Psoas muscle (tissue), 8 donors: ENCODE data around the gene SSH2. TPM values are rescaled to one million over a fixed set of nuclear protein-coding genes. Genes with fewer than 3 reads are reported as not detected.
A peak's percentile ranks its signal among the peaks of the same experiment; 100 is the strongest.

Experiments
- ATAC-seq, 4 donors: fragments of 200-7000 bp; cut with Tn5 transposase; one replicate each; pipeline ENCODE4 v1.9.1; 2020; ENCODE audit warnings: moderate library complexity in 3 of 4, mild to moderate bottlenecking in 2 of 4
- DNase-seq, 2 donors: peaks; one replicate each; pipeline ENCODE4 v3.0.0-alpha.2; 2020
- H3K27ac ChIP-seq: fragments of 200-600 bp; one replicate; pipeline ENCODE4 v1.8.0; 2022
- H3K27me3 ChIP-seq, 3 donors: fragments of 200-600 bp in 1 of 3; one replicate each; pipeline versions ENCODE4 v1.6.1 to v1.8.0; 2013 to 2022; ENCODE audit warnings: low read length in 2 of 3, mild to moderate bottlenecking in 2 of 3, moderate library complexity in 1 of 3; ENCODE audit not compliant: insufficient read depth in 3 of 3
- H3K36me3 ChIP-seq, 2 donors: fragments of 200-600 bp in 1 of 2; one replicate each; pipeline versions ENCODE4 v1.6.1 to v1.8.0; 2013 to 2022; ENCODE audit warnings: low read depth in 1 of 2, mild to moderate bottlenecking in 1 of 2, moderate library complexity in 1 of 2; ENCODE audit not compliant: insufficient read depth in 1 of 2
- H3K4me1 ChIP-seq: fragments of 200-600 bp; one replicate; pipeline ENCODE4 v1.8.0; 2022
- H3K4me3 ChIP-seq: fragments of 200-600 bp; one replicate; pipeline ENCODE4 v1.8.0; 2022; ENCODE audit warnings: mild to moderate bottlenecking
- H3K9me3 ChIP-seq: fragments of 200-600 bp; one replicate; pipeline ENCODE4 v1.8.0; 2022
- WGBS, 3 donors: extraction: QIAGEN DNeasy Blood & Tissue Kit; methylation state at CpG; one replicate each; pipeline versions ENCODE4 v1.1.6 to v1.1.7; 2013; 5-methylcytosine and 5-hydroxymethylcytosine counted together
- intact Hi-C, 2 donors: fragments of 100-400 bp; cut with DNase I; formaldehyde crosslinking; loops; one replicate each; pipeline versions ENCODE4 v1.11.0 to v1.14.2; 2022
- polyA plus RNA-seq, 3 donors: library from polyadenylated mRNA; stranded (reverse); fragments of 200-250 nt; gene quantifications; one replicate each; pipeline ENCODE4 v1.2.3, GENCODE V29; 2013
- total RNA-seq, 4 donors: library from RNA; stranded (reverse); fragmentation: NEBNext Ultra II Directional in 2 of 4; extraction: Animal tissue kit (Norgen Biotek cat#: 25700) in 2 of 4; gene quantifications; one replicate each; pipeline versions ENCODE4 v1.2.1 to v1.2.4, GENCODE V29; 2021 to 2023
- TF ChIP-seq, protein P1 (sequence below): fragments of 200-600 bp; IDR thresholded peaks from one replicate; pipeline ENCODE4 v1.8.0; 2022; ENCODE audit warnings: antibody characterized with exemption
- donor health status: healthy with polysubstance abuse.
- donor health status: DM: no; HTN: no; CAD: no; lungs with moderate emphysema.
- donor health status: Bipolar disorder and iron deficiency.
- donor health status: healthy.
- donor health status: DM: yes; HTN: yes; CAD: no.
- donor health status: DM: no; HTN: no; CAD: no.
- donor health status: DM: no; HTN: no; CAD: no.
- donor health status: DM: yes; HTN: yes; CAD: no.

SSH2 gene
- total and polyA plus RNA-seq, 7 donors, result 28.0 to 168 (median 107) TPM

- H3K36me3 ChIP-seq, result peaks cover 0 to 17% of the 10 kb centered on the region in 2 donors
- H3K27me3 ChIP-seq, result no peaks in the 10 kb centered on the region
- DNase-seq (peak; percentile 43 to 67), ATAC-seq (no peak)
- TF ChIP-seq, protein P1, sequence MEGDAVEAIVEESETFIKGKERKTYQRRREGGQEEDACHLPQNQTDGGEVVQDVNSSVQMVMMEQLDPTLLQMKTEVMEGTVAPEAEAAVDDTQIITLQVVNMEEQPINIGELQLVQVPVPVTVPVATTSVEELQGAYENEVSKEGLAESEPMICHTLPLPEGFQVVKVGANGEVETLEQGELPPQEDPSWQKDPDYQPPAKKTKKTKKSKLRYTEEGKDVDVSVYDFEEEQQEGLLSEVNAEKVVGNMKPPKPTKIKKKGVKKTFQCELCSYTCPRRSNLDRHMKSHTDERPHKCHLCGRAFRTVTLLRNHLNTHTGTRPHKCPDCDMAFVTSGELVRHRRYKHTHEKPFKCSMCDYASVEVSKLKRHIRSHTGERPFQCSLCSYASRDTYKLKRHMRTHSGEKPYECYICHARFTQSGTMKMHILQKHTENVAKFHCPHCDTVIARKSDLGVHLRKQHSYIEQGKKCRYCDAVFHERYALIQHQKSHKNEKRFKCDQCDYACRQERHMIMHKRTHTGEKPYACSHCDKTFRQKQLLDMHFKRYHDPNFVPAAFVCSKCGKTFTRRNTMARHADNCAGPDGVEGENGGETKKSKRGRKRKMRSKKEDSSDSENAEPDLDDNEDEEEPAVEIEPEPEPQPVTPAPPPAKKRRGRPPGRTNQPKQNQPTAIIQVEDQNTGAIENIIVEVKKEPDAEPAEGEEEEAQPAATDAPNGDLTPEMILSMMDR, result no peak
- H3K4me3 ChIP-seq, result peak overlapping the region; percentile 53
- intact Hi-C loops, result loop anchor here in 1 of 2 donors (2.0 kb wide), 1 partner anchor 34 kb away; no protein-coding TSS in a partner anchor
- H3K9me3 ChIP-seq, result no peaks in the 10 kb centered on the region
- peak overlapping the region; percentile 69 for H3K27ac ChIP-seq
- peaks cover 62% of the 10 kb centered on the region for H3K4me1 ChIP-seq
- 63 to 65% (median 64%) methylated on average over 15 of the region's 15 CpGs for WGBS, 3 donors
Observed at GRCh38 chr17:29615048-29615385, 315.0 kb downstream of the SSH2 start.

GRCh38 chr17:29614349-29615047, 315.5 kb downstream of the SSH2 start:
- peaks cover 57% of the 10 kb centered on the region for H3K4me1 ChIP-seq
- peaks cover 0 to 17% of the 10 kb centered on the region in 2 donors for H3K36me3 ChIP-seq
- TF ChIP-seq, protein P1, result no peak
- ATAC-seq (peak in 2 of 4 donors; percentile 1), DNase-seq (peak in 1 of 2 donors; percentile 67)
- H3K9me3 ChIP-seq, result no peaks in the 10 kb centered on the region
- 73 to 85% (median 76%) methylated on average over 16 of the region's 16 CpGs for WGBS, 3 donors
- H3K27me3 ChIP-seq, result no peaks in the 10 kb centered on the region
- no peak overlapping the region for H3K4me3 ChIP-seq
- intact Hi-C loops, result loop anchor here in 1 of 2 donors (2.0 kb wide), 1 partner anchor 34 kb away; no protein-coding TSS in a partner anchor
- peak overlapping the region; percentile 69 for H3K27ac ChIP-seq

DNA sequence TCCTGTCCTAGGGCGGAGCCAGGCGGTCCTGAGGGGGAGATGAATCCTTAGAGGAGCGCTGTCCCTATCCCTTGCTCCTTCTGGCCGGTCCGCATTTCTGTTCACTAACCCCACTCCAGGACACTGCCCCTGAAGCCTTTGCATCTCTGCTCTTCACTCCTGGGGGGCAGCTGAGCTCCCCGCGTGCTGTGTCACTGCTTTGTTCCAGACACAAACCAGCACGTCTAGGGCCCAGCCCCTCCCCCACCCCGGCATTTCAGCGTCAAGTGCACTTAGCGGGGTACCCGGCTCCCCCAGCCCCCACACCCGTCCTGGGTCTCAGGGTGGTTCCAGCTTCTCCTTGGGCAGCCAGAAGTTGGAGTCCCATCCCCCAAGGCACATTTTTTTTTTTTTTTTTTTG, 316.2 kb downstream of the SSH2 start:
- intact Hi-C loops, result loop anchor here in 1 of 2 donors (2.0 kb wide), 1 partner anchor 33 kb away; no protein-coding TSS in a partner anchor
- Histone ChIP-seq H3K4me3 (peak overlapping the region; percentile 40), H3K9me3 (no peaks in the 10 kb centered on the region), H3K27ac (peak overlapping the region; percentile 69), H3K4me1 (peaks cover 58% of the 10 kb centered on the region), H3K36me3 (peaks cover 0 to 17% of the 10 kb centered on the region in 2 donors), H3K27me3 (no peaks in the 10 kb centered on the region)
- WGBS, 3 donors, result 12 to 28% (median 15%) methylated on average over 13 of the region's 13 CpGs
- DNase-seq (peak; percentile 52 to 68), ATAC-seq (peak; percentile 0 to 25 (median 9))
- TF ChIP-seq, protein P1, result no peak

GRCh38 chr17:29613352-29613837, 316.6 kb downstream of the SSH2 start:
- TF ChIP-seq, protein P1, result peak; percentile 73
- intact Hi-C loops, result no loop called here
- Histone ChIP-seq H3K27ac (peak overlapping the region; percentile 69), H3K4me1 (peaks cover 58% of the 10 kb centered on the region), H3K27me3 (no peaks in the 10 kb centered on the region), H3K9me3 (no peaks in the 10 kb centered on the region), H3K4me3 (peak overlapping the region; percentile 40), H3K36me3 (peaks cover 0 to 17% of the 10 kb centered on the region in 2 donors)
- peak; percentile 96 to 98 for DNase-seq
- ATAC-seq, result peak; percentile 60 to 69 (median 64)
- WGBS, 3 donors, result 0 to 1% (median 1%) methylated on average over 26 to 50 of the region's 50 CpGs
